ENCODE data around the gene BTAF1. TPM values are rescaled to one million over a fixed set of nuclear protein-coding genes. Genes with fewer than 3 reads are reported as not detected.

BTAF1 gene
- total RNA-seq, 2 experiments from 2014 or later, result 43.4 to 61.6 TPM

GRCh38 chr10:92052741-92053140, 129.2 kb downstream of the BTAF1 start:
- CTCF ChIA-PET, result no interaction called here
- ATAC-seq (no peak), DNase-seq (no peak)
- H3K27me3 Mint-ChIP-seq, result no peaks in the 10 kb centered on the region
- H3K9me3 Mint-ChIP-seq (ENCODE audit: low read depth), result no peaks in the 10 kb centered on the region
- H3K4me3 Mint-ChIP-seq, result no peak overlapping the region
- peaks cover 8% of the 10 kb centered on the region for H3K4me1 Mint-ChIP-seq
- peaks cover 1% of the 10 kb centered on the region for H3K36me3 Mint-ChIP-seq
- H3K27ac Mint-ChIP-seq, result no peak overlapping the region

GRCh38 chr10:92054807-92055206, 131.2 kb downstream of the BTAF1 start:
- Mint-ChIP-seq H3K27ac (no peak overlapping the region), H3K27me3 (no peaks in the 10 kb centered on the region), H3K4me1 (no peaks in the 10 kb centered on the region), H3K4me3 (no peak overlapping the region), H3K9me3 (ENCODE audit: low read depth) (no peaks in the 10 kb centered on the region), H3K36me3 (peaks cover 1% of the 10 kb centered on the region)
- ATAC-seq (no peak), DNase-seq (no peak)
- CTCF ChIA-PET, result no interaction called here

GRCh38 chr10:92062273-92062672, 138.7 kb downstream of the BTAF1 start:
- Mint-ChIP-seq H3K4me1 (no peaks in the 10 kb centered on the region), H3K4me3 (no peak overlapping the region), H3K9me3 (ENCODE audit: low read depth) (no peaks in the 10 kb centered on the region), H3K36me3 (peaks cover 1% of the 10 kb centered on the region), H3K27me3 (no peaks in the 10 kb centered on the region), H3K27ac (no peak overlapping the region)
- CTCF ChIA-PET, result interaction anchor here (0.5 kb wide), 1 partner anchor 161 kb away, joined by 4 read pairs; no protein-coding TSS in a partner anchor
- DNase-seq (no peak), ATAC-seq (no peak)

GRCh38 chr10:92064506-92064905, 140.9 kb downstream of the BTAF1 start:
- H3K4me1 Mint-ChIP-seq, result no peaks in the 10 kb centered on the region
- no peaks in the 10 kb centered on the region for H3K36me3 Mint-ChIP-seq
- no peaks in the 10 kb centered on the region for H3K9me3 Mint-ChIP-seq (ENCODE audit: low read depth)
- CTCF ChIA-PET, result no interaction called here
- H3K27me3 Mint-ChIP-seq, result no peaks in the 10 kb centered on the region
- H3K27ac Mint-ChIP-seq, result no peak overlapping the region
- no peak overlapping the region for H3K4me3 Mint-ChIP-seq
- DNase-seq (no peak), ATAC-seq (no peak)

- H3K27ac Mint-ChIP-seq, result no peak overlapping the region
- H3K4me3 Mint-ChIP-seq, result no peak overlapping the region
- no peaks in the 10 kb centered on the region for H3K4me1 Mint-ChIP-seq
- H3K27me3 Mint-ChIP-seq, result no peaks in the 10 kb centered on the region
- no peaks in the 10 kb centered on the region for H3K36me3 Mint-ChIP-seq
- ATAC-seq, result no peak
- DNase-seq, result no peak
- no peaks in the 10 kb centered on the region for H3K9me3 Mint-ChIP-seq (ENCODE audit: low read depth)
- CTCF ChIA-PET, result interaction anchor here (1.0 kb wide), 1 partner anchor 22 kb away, joined by 4 read pairs; no protein-coding TSS in a partner anchor
Observed at GRCh38 chr10:92066386-92066785, 142.8 kb downstream of the BTAF1 start.

- Mint-ChIP-seq H3K27ac (no peak overlapping the region), H3K9me3 (ENCODE audit: low read depth) (no peaks in the 10 kb centered on the region), H3K4me3 (no peak overlapping the region), H3K27me3 (no peaks in the 10 kb centered on the region), H3K36me3 (no peaks in the 10 kb centered on the region), H3K4me1 (no peaks in the 10 kb centered on the region)
- no peak for DNase-seq
- CTCF ChIA-PET, result no interaction called here
- ATAC-seq, result no peak
Observed at GRCh38 chr10:92068900-92069299, 145.3 kb downstream of the BTAF1 start.

GRCh38 chr10:92074126-92074887, 150.7 kb downstream of the BTAF1 start:
- CTCF ChIA-PET, result interaction anchor here (1.2 to 1.5 kb wide), 2 partner anchors 14 to 218 kb away, joined by 3 to 4 read pairs; no protein-coding TSS in a partner anchor

GRCh38 chr10:92075829-92076228, 152.3 kb downstream of the BTAF1 start:
- no peaks in the 10 kb centered on the region for H3K9me3 Mint-ChIP-seq (ENCODE audit: low read depth)
- CTCF ChIA-PET, result no interaction called here
- H3K4me1 Mint-ChIP-seq, result no peaks in the 10 kb centered on the region
- ATAC-seq (no peak), DNase-seq (no peak)
- H3K4me3 Mint-ChIP-seq, result no peak overlapping the region
- no peaks in the 10 kb centered on the region for H3K27me3 Mint-ChIP-seq
- H3K36me3 Mint-ChIP-seq, result peaks cover 3% of the 10 kb centered on the region
- H3K27ac Mint-ChIP-seq, result no peak overlapping the region

More at GRCh38 chr10:92074126-92074887, 150.7 kb downstream of the BTAF1 start:
- H3K27ac Mint-ChIP-seq, result no peak overlapping the region
- H3K36me3 Mint-ChIP-seq, result no peaks in the 10 kb centered on the region
- H3K9me3 Mint-ChIP-seq (ENCODE audit: low read depth), result no peaks in the 10 kb centered on the region
- H3K27me3 Mint-ChIP-seq, result no peaks in the 10 kb centered on the region
- no peak overlapping the region for H3K4me3 Mint-ChIP-seq
- DNase-seq, result no peak
- ATAC-seq, result no peak
- H3K4me1 Mint-ChIP-seq, result no peaks in the 10 kb centered on the region

GRCh38 chr10:92076722-92077121, 153.2 kb downstream of the BTAF1 start:
- Mint-ChIP-seq H3K9me3 (ENCODE audit: low read depth) (no peaks in the 10 kb centered on the region), H3K4me3 (no peak overlapping the region), H3K4me1 (no peaks in the 10 kb centered on the region), H3K27me3 (no peaks in the 10 kb centered on the region), H3K36me3 (peaks cover 7% of the 10 kb centered on the region), H3K27ac (no peak overlapping the region)
- CTCF ChIA-PET, result no interaction called here
- ATAC-seq (no peak), DNase-seq (no peak)

GRCh38 chr10:92079003-92079402, 155.4 kb downstream of the BTAF1 start:
- H3K36me3 Mint-ChIP-seq, result peaks cover 7% of the 10 kb centered on the region
- H3K27me3 Mint-ChIP-seq, result no peaks in the 10 kb centered on the region
- CTCF ChIA-PET, result no interaction called here
- no peaks in the 10 kb centered on the region for H3K4me1 Mint-ChIP-seq
- no peak overlapping the region for H3K4me3 Mint-ChIP-seq
- no peaks in the 10 kb centered on the region for H3K9me3 Mint-ChIP-seq (ENCODE audit: low read depth)
- DNase-seq, result no peak
- no peak overlapping the region for H3K27ac Mint-ChIP-seq
- no peak for ATAC-seq

Other genes with a start within 250 kb of the BTAF1 start
- 10 to 100 TPM; 26.6 to 27.1 TPM for gene TNKS2, start 125.3 kb upstream of the BTAF1 start, total RNA-seq
- 1 to 10 TPM; 1.5 to 1.9 TPM for gene FGFBP3, start 14.3 kb upstream of the BTAF1 start, total RNA-seq